Measurements from ENCODE around the gene KCNK3.
"Not testable (repeated sequence)": the region's sequence is repeated elsewhere in the genome, so short reads cannot be mapped to it uniquely, and the experiment has no call there.

The KCNK3 gene

DNA sequence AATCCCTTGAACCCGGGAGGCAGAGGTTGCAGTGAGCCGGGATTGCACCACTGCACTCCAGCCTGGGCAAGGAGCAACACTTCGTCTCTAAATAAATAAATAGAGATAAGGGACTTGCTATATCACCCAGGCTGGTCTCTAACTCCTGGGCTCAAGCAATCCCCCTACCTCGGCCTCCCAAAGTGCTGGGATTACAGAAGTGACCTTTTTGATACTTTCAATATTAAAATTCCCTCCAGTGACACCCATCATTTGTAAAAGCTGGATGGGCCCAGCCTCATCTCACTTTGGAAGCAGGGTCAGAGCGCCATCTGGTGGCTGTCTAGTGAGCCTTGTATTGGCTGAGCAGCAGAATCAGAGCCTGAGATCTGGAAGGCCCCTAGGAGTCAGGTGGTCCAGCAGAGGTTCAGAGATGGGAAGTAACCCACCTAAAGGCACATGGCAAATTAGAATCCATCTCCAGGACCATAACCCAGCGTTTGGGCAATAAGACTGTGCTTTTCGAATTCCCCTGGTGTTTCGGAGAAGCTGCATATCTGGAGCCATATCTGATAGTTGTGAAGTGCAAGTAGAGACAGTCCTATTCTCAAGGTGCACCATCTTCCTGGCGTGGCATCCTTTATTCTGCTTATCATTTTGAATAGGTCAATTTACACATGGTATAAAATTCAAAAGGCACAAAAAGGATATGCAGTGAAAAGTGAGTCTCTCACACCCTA lies 53.2 kb downstream of the KCNK3 start:
- intact Hi-C loops (cut with DNase I) = loop anchor here (1.0 to 10.0 kb wide), 2 partner anchors 140 to 241 kb away; no protein-coding TSS in a partner anchor
- DNase-seq = peak; percentile 69 to 97 (median 92)

DNA sequence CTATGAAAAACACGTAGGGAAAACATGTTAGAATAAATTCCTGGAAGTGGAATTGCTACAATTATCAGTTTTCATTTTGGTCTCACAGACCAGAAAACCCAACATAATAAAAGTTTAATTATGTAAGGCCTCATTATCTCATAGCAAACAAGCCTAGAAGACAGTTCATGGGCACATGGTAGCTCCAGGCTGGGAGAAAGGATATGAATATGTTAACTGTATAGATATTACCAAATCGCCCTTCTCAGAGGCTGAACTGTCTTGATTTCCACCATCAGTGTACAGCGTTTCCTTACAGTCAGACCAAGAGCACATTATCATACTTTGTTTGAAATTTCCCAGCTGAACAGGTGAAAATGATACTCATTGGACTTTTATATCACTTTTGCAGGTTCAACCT lies 54.4 kb downstream of the KCNK3 start:
- no peak for DNase-seq
- intact Hi-C loops (cut with DNase I) = loop anchor here (10.0 kb wide), 1 partner anchor 242 kb away; no protein-coding TSS in a partner anchor

DNA sequence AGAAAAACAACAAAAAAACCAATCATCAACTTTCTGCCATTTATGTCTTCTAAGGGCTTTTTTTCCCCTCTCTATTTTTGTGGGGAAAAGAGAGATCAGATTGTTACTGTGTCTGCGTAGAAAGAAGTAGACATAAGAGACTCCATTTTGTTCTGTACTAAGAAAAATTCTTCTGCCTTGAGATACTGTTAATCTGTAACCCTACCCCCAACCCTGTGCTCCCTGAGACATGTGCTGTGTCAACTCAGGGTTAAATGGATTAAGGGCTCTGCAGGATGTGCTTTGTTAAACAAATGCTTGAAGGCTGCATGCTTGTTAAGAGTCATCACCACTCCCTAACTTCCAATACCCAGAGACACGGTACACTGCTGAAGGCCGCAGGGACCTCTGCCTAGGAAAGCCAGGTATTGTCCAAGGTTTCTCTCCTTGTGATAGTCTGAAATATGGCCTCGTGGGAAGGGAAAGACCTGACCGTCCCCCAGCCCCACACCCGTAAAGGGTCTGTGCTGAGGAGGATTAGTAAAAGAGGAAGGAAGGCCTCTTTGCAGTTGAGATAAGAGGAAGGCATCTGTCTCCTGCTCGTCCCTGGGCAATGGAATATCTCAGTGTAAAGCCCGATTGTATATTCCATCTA lies 57.4 kb downstream of the KCNK3 start:
- intact Hi-C loops (cut with DNase I) = loop anchor here (10.0 kb wide), 1 partner anchor 245 kb away; no protein-coding TSS in a partner anchor

DNA sequence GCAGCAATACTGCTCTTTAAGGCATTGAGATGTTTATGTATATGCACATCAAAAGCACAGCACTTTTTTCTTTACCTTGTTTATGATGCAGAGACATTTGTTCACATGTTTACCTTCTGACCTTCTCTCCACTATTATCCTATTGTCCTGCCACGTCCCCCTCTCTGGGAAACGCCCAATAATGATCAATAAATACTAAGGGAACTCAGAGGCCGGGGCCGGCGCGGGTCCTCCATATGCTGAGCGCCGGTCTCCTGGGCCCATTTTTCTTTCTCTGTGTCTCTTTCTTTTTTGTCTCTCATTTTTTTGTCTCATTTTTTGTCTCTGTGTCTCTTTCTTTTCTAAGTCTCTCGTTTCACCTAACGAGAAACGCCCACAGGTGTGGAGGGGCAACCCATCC lies 57.9 kb downstream of the KCNK3 start:
- DNase-seq = peak in 1 of 10 donors; percentile 4
- intact Hi-C loops (cut with DNase I) = not testable (repeated sequence)

More for the DNA sequence above, 57.4 kb downstream of the KCNK3 start:
- not testable (repeated sequence) for DNase-seq

DNA sequence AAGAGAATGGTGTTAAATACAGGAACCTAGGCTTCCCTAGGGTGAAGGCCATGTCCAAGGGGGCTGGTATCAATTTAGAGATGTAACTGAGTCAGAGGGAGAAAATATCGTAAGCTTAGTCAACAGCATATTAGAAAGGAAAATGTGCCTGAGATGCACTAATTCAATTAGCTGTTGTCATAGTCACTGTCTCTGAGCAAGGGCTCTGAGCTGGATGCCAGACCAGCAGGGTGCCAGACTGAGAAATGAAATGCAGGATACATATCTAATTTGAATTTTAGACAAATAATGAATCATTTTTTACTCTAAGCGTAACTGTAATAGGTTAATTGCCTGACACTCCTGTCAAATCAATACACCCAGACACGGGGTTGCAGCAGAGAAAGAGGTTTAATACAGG lies 60.1 kb downstream of the KCNK3 start:
- DNase-seq = no peak

DNA sequence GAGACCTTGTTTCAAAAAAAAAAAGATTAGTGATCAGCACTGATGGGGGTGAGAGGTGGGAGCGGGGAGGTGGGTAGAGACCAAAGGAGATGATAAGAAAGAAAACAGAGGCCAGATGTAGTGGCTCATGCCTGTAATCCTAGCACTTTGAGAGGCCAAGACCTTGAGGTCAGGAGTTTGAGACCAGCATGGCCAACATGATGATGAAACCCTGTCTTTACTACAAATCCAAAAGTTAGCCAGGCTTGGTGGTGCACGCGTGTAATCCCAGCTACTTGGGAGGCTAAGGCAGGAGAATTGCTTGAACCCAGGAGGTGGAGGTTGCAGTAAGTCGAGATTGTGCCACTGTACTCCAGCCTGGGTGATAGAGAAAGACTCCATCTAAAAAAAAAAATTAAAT lies 62.0 kb downstream of the KCNK3 start:
- intact Hi-C loops (cut with DNase I) = no loop called here
- peak in 1 of 10 donors; percentile 1 for DNase-seq

More for the DNA sequence above, 60.1 kb downstream of the KCNK3 start:
- intact Hi-C loops (cut with DNase I) = no loop called here

DNA sequence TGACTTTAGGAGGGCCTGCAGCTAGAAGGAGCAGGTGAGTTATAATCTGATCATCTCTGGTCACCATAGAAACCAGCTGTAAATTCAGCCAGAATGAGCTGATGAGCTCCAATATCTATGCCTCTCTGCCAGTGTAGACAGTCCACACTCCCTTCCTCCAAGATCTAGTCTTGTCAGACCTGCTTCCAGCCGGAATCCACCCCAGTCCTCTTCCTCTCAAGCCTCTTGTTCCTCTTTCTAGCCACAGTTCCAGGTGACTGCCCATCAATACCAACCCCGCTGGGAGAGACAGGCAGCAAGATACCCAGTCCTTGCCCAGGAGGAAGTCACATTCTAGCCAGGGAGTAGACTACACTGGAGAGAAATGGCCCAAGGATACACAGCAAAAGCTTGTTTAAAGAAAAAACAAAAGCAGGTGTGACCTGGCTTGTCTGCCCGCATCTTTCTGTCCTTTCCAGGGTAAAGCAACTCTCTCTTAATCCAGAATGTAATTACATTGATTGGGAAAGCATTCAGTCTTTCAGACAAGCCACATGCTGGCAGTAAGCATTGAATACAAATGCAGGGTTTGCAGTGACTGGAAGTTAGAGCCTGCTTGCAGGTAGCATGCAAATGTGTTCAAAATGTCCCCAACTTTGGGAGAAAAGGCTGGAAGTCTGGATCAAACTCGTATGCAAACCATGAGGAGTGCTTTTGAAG lies 62.6 kb downstream of the KCNK3 start:
- no peak for DNase-seq
- intact Hi-C loops (cut with DNase I) = no loop called here

DNA sequence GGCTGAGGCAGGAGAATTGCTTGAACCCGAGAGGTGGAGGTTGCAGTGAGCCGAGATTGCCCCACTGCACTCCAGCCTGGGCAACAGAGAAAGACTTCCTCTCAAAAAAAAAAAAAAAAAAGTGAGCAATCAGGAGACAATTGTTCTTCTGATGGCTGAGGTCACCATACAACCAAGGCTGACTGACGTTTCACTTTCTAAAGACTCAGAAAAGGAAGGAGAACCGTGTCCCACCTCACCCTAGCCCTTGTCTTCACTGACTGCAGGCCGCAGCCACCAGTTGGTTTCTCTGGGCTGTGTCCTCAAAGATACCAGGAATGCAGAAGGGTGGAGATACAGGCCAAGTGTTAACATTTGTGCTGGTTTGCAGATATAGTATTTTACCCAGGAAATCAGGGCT lies 63.8 kb downstream of the KCNK3 start:
- no peak for DNase-seq
- intact Hi-C loops (cut with DNase I) = no loop called here

DNA sequence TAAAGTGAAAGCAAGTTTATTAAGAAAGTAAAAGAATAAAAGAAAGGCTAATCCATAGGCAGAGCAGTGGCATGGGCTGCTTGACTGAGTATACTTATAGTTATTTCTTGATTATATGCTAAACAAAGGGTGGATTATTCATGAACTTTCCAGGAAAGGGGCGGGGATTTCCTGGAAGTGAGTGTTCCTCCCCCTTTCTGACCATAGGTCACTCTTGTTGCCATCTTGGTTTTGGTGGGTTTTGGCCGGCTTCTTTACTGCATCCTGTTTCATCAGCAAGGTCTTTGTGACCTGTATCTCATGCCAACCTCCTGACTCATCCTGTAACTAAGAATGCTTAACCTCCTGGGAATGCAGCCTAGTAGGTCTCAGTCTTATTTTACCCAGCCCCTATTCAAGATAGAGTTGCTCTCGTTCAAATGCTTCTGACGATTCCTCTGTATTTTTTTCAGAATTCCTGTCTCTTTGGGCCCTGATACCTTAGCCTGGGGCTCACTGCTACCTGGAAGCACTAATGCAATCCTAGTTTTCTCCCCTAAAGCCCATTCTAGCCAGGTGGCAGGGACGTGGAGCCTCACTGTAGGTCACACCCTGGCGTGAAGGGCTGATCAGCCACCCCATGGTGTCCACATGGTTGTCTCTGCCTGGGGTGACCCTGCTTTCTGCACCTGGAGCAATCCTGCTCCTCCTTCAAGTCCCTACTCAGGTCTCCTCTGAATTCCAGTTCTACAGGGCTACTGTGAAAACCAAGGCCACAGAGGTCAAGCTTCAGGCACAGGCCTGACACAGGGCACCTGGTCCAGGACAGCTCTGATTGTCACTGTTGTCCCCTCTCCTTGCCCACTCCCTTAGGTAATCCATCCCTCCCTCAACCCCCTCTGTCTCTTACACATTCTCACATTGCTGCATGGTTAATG lies 65.6 kb downstream of the KCNK3 start:
- intact Hi-C loops (cut with DNase I) = no loop called here
- peak in 1 of 10 donors; percentile 30 for DNase-seq

DNA sequence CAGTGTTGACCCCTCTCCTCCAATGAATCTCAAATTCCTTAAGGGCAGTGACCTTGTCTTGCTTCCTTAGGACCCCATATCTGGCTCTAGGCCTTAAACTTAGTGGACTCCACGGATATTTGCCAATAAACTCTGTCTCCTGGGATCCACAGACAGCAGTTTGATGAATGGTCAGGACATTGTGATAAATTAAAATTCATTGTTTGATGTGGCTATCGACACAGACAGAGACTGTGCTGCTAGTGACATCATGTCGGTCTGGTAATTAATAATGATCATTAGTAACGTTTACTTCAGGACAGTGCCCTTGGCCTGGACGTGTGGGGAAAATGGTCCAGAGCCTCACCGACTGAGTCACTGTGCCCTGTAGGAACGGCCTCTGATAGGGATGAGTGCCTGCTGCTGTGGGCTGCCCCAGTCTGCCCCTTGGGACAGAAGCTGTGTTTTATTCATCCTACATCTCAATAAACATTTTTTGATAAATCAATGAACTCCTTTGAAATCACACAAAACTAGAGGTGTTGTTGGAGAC lies 66.3 kb downstream of the KCNK3 start:
- intact Hi-C loops (cut with DNase I) = no loop called here
- no peak for DNase-seq

DNA sequence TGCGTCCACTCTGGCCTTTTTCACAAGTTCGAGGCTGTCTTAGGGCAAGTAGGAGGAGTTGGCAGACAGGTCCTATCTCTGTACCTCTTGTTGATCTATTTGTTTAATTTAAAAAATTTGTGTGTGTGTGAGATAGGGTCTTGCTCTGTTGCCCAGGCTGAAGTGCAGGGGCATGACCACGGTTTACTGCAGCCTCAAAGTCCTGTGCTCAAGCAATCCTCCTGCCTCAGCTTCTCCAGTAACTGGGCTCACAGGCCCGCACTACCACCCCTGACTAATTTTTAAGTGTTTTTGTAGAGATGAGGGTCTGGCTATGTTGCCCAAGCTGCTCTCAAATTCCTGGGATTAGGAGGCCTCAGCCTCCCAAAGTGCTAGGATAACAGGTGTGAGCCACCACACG lies 67.3 kb downstream of the KCNK3 start:
- intact Hi-C loops (cut with DNase I) = loop anchor here (10.0 kb wide), 1 partner anchor 185 kb away; no protein-coding TSS in a partner anchor
- peak in 1 of 10 donors; percentile 8 for DNase-seq

DNA sequence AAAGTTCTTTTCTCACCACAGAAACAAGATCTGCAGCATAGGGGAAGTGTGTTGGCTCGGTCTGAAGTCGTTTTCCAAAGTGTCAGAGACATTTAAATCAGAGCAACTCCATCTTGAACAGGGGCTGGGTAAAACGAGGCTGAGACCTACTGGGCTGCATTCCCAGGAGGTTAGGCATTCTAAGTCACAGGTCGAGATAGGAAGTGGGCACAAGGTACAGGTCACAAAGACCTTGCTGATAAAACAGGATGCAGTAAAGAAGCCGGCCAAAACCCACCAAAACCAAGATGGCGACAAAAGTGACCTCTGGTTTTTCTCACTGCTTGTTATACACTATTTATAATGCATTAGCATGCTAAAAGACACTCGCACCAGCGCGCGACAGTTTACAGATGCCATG lies 68.5 kb downstream of the KCNK3 start:
- intact Hi-C loops (cut with DNase I) = loop anchor here (10.0 kb wide), 1 partner anchor 184 kb away; no protein-coding TSS in a partner anchor
- DNase-seq = not testable (repeated sequence)

DNA sequence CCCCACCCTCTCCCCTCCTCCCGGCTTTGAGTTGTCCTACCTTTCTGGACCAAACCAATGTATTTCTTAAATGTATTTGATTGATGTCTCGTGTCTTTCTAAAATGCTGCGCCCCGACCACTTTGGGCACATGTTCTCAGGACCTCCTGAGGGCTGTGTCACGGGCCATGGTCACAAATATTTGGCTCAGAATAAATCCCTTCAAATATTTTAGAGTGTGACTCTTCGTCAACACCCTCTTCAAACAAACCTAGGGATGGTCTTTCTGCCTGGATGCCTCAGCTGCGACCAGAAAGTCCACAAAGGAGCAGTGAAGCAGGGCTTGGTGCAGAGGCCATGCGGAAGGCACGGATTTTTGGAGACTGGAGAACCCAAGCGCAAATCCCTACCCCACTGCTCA lies 70.5 kb downstream of the KCNK3 start:
- DNase-seq = no peak
- intact Hi-C loops (cut with DNase I) = loop anchor here (10.0 kb wide), 1 partner anchor 182 kb away; no protein-coding TSS in a partner anchor

DNA sequence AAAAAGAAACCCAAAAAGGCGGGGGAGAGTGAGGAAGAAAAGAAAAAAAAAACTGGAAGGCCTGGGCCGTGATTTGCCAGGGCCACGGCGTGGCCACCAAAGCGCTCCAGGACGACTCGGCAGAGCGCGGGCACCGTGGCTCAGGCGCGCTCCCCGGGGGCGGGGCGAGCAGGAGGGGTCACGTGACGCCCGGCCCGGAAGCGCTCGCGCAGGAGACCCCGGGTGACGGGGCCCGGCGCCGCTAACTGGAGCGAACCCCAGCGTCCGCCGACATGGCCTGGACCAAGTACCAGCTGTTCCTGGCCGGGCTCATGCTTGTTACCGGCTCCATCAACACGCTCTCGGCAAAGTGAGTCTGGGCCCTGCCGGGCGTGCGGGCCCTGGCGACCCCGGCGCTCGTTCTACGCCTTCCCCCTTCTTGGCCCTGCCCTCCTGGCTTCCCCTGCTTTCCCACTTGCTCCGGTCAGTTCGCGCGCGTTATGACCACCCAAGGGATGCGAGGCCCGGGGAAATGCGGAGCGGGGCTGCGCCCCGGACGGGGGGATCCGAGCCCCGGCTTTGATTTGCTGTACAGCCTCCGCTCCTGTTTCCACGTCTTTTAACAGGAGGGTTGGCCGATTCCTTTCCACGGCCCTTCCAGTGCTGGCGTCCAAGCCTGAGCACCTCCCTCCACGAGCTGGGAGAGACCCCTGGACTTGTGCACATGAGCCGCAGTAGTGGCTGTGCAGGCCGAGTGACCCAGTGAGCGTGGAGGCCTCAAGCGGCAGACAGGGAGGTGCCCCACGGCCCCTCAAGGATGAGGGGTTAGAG lies 71.8 kb downstream of the KCNK3 start, which contains the start of gene SLC35F6:
TSS of gene SLC35F6 (plus strand) at position 207 of the 810 bp plus-strand sequence. CDS start at position 273, 66 bp downstream.
- DNase-seq = peak; percentile 72 to 98 (median 84)
- intact Hi-C loops (cut with DNase I) = loop anchor here (10.0 kb wide), 1 partner anchor 181 kb away; no protein-coding TSS in a partner anchor

DNA sequence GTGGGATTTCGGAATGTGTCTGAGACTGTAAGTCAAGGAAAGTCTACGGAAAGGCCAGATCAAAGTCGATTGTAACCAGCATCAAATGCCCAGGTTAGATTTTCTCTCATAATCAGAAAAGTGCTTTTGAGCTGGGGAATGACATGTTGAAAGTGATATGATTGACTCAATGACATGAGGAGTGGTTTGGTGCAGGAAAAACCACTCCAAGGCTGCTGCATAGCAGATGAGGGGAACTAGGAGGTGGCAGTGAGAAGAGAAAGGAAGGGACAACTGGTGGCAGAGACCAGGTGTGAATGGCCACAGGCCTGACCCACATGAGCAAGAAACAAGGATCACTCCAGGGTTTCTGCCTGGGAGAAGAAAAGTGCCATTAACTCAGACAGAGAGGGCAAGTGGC lies 72.4 kb downstream of the KCNK3 start:
- DNase-seq = no peak
- intact Hi-C loops (cut with DNase I) = loop anchor here (10.0 kb wide), 1 partner anchor 180 kb away; no protein-coding TSS in a partner anchor

DNA sequence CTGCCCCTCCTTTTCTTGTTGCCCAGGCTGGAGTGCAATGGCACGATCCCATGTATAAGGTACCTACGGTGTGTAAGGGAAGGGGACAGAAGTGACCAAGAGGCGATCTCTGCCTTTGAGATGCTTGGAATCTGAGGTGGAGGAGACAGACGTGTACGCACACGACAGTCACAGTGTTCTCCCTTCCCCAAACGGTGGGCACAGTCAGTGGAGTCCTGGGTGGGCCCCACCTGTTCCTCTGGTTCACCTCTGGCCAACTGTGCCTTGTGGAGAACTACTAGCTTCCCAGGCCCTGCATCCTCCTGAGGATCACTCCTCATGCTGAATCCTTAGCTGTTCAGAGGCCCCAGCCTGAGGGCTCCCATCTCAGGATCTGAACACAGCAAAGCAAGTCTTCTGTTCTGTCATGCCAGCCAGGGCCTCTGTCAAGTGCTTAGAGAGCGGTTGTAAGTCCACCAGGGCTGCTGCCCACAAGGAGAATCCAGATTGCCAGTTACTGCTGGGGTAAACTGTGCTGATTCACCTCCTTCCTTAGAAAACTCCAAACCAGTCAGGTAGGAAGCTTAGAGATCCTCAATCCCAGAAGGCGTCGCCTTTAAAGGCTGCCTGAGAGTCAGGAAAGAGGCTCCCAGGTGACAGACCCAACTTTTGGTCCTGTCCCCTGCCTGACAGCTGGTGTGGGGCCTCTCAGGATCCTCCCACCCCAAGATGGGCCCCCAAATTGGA lies 73.1 kb downstream of the KCNK3 start:
- DNase-seq = no peak
- intact Hi-C loops (cut with DNase I) = loop anchor here (10.0 kb wide), 1 partner anchor 179 kb away; no protein-coding TSS in a partner anchor

DNA sequence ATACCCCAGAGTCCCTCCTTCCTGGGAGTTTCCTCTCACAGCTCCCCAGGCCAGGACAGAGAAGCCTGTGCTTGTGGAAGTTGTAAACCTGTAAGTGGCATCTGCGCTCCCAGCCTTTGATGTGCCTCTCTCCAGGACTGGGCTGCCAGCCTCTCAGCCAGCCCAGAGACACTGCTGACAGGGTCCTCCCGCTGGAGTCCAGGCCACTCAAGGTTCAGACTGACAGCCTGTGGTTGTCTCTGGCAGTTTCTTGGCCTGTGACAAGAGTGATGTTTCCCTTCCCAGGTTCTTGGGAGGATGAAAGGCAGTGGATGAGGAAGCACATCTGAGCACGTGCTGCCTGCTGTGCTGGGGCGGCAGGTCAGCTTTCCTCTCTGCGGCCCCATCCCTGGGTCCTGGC lies 74.6 kb downstream of the KCNK3 start:
- no peak for DNase-seq
- intact Hi-C loops (cut with DNase I) = loop anchor here (10.0 kb wide), 1 partner anchor 178 kb away; no protein-coding TSS in a partner anchor
